Stimulated activated CD8-positive, alpha-beta memory T cell treated with anti-CD3 and anti-CD28 coated beads, Interleukin-7, amount 100 ng/mL, for 48 hours (primary cell): Measurements from ENCODE around the gene RABIF.
A peak's percentile ranks its signal among the peaks of the same experiment; 100 is the strongest.
"Not testable (repeated sequence)": the region's sequence is repeated elsewhere in the genome, so short reads cannot be mapped to it uniquely, and the experiment has no call there.

Experiments
- DNase-seq, 2 donors: peaks; one replicate each; pipeline ENCODE4 v3.0.0-alpha.2; 2020; ENCODE audit warnings: low read depth in 1 of 2; ENCODE audit errors: extremely low read depth in 1 of 2

The RABIF gene

GRCh38 chr1:202888531-202889360 lies at the start of gene RABIF:
Gene RABIF, minus strand, starts transcription at chr1:202889149. Its CDS starts 51 bp downstream, at chr1:202889098.
- DNase-seq: peak; percentile 95

GRCh38 chr1:202938287-202938925 lies 49.5 kb upstream of the RABIF start:
- DNase-seq: no peak

GRCh38 chr1:202936409-202936808 lies 47.5 kb upstream of the RABIF start:
- DNase-seq: not testable (repeated sequence)

- no peak for DNase-seq
Measured at GRCh38 chr1:202935844-202936243, 46.9 kb upstream of the RABIF start.

- DNase-seq: no peak
Measured at GRCh38 chr1:202934755-202935154, 45.8 kb upstream of the RABIF start.

GRCh38 chr1:202932476-202932875 lies 43.5 kb upstream of the RABIF start:
- DNase-seq: no peak

- DNase-seq: peak; percentile 93 to 94
Measured at GRCh38 chr1:202926581-202927491, 37.9 kb upstream of the RABIF start, which contains the start of gene KLHL12. Gene KLHL12, minus strand, starts transcription at chr1:202927234. Its CDS starts 2,072 bp downstream, at chr1:202925162.

GRCh38 chr1:202923533-202923932 lies 34.6 kb upstream of the RABIF start:
- no peak for DNase-seq

GRCh38 chr1:202919615-202920014 lies 30.7 kb upstream of the RABIF start:
- no peak for DNase-seq

- no peak for DNase-seq
Measured at GRCh38 chr1:202915146-202915545, 26.2 kb upstream of the RABIF start.

- DNase-seq: not testable (repeated sequence)
Measured at GRCh38 chr1:202912476-202912875, 23.5 kb upstream of the RABIF start.

GRCh38 chr1:202909494-202909893 lies 20.5 kb upstream of the RABIF start:
- DNase-seq: no peak

GRCh38 chr1:202908998-202909397 lies 20.0 kb upstream of the RABIF start:
- DNase-seq: no peak

- DNase-seq: no peak
Measured at GRCh38 chr1:202905331-202905730, 16.4 kb upstream of the RABIF start.

GRCh38 chr1:202903808-202904207 lies 14.9 kb upstream of the RABIF start:
- not testable (repeated sequence) for DNase-seq

- no peak for DNase-seq
Measured at GRCh38 chr1:202901555-202901954, 12.6 kb upstream of the RABIF start.

- DNase-seq: no peak
Measured at GRCh38 chr1:202892501-202892900, 3.6 kb upstream of the RABIF start.

GRCh38 chr1:202890392-202890791 lies 1.4 kb upstream of the RABIF start:
- no peak for DNase-seq

GRCh38 chr1:202888221-202888530 lies 773 bp downstream of the RABIF start:
- no peak for DNase-seq

GRCh38 chr1:202880961-202881460 lies 7.9 kb downstream of the RABIF start:
- no peak for DNase-seq

- DNase-seq: no peak
Measured at GRCh38 chr1:202880062-202880461, 8.9 kb downstream of the RABIF start.
